K562 (cell line): Measurements from ENCODE around the gene NUDT9.
"Not testable (repeated sequence)": the region's sequence is repeated elsewhere in the genome, so short reads cannot be mapped to it uniquely, and the experiment has no call there.

Source experiments
- MEF2D ChIP-seq: conservative IDR thresholded peaks from 2 replicates; pipeline ENCODE4 v1.6.1; 2016; ENCODE audit warnings: low read depth, missing genetic modification characterization, missing compliant biosample characterization
- SOX6 ChIP-seq: fragments of 450-650 bp; IDR thresholded peaks from 2 replicates; pipeline ENCODE4 v1.6.1; 2014; ENCODE audit warnings: mild to moderate bottlenecking
- TBL1XR1 ChIP-seq, 2 experiments: IDR thresholded peaks; 2 replicates each; pipeline ENCODE4 v1.6.1; 2012; ENCODE audit warnings: improper control_type of control experiment in 2 of 2, low read length in 2 of 2, mild to moderate bottlenecking in 1 of 2
- TCF7 ChIP-seq: sonication (generic); IDR thresholded peaks from 2 replicates; pipeline ENCODE4 v1.6.1; 2016; ENCODE audit warnings: antibody characterized with exemption, borderline replicate concordance

DNA sequence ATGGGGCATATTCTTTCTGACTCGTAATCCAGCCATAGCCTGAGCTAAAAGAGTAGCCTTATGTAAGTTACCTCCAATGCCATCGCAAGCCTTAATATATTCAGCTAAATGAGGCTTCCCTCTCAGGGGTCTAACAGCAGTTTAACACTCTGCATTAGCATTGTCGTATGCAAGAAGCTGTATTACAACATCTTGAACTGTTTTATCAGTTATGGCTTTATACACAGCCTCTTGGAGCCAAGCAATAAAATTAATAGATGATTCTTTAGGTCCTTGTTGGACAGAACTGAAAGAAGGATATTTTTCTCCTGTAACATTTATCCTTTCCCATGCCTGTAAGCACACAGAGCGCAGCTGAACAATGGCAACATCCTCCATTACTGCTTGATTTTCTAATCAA lies 15.5 kb upstream of the NUDT9 start:
- TF ChIP-seq MEF2D (tag); SOX6; TCF7; TBL1XR1 (IDR thresholded peaks at IDR 0.05; ENCODE audit: low read length in 2 of 2): not testable (repeated sequence)
